Measurements from ENCODE around the gene FLNB. TPM values are rescaled to one million over a fixed set of nuclear protein-coding genes. Genes with fewer than 3 reads are reported as not detected.
A peak's percentile ranks its signal among the peaks of the same experiment; 100 is the strongest.

Gene FLNB
- total RNA-seq, 1 donor from 2014 or later = 103 TPM

- DNase-seq (ENCODE audit: low spot score, unreplicated experiment) = no peak
- H3K9me3 Mint-ChIP-seq (ENCODE audit: low read depth) = no peaks in the 10 kb centered on the region
- H3K27me3 Mint-ChIP-seq = no peaks in the 10 kb centered on the region
- no peak overlapping the region for H3K27ac Mint-ChIP-seq
- peaks cover 15% of the 10 kb centered on the region for H3K36me3 Mint-ChIP-seq (ENCODE audit: insufficient read depth)
- TF ChIP-seq, protein P1, sequence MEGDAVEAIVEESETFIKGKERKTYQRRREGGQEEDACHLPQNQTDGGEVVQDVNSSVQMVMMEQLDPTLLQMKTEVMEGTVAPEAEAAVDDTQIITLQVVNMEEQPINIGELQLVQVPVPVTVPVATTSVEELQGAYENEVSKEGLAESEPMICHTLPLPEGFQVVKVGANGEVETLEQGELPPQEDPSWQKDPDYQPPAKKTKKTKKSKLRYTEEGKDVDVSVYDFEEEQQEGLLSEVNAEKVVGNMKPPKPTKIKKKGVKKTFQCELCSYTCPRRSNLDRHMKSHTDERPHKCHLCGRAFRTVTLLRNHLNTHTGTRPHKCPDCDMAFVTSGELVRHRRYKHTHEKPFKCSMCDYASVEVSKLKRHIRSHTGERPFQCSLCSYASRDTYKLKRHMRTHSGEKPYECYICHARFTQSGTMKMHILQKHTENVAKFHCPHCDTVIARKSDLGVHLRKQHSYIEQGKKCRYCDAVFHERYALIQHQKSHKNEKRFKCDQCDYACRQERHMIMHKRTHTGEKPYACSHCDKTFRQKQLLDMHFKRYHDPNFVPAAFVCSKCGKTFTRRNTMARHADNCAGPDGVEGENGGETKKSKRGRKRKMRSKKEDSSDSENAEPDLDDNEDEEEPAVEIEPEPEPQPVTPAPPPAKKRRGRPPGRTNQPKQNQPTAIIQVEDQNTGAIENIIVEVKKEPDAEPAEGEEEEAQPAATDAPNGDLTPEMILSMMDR (IDR thresholded peaks at IDR 0.05; ENCODE audit: unreplicated experiment) = no peak
- H3K4me3 Mint-ChIP-seq (ENCODE audit: low read depth) = no peak overlapping the region
- H3K4me1 Mint-ChIP-seq (ENCODE audit: low read depth) = peaks cover 22% of the 10 kb centered on the region
These were observed 162.9 kb downstream of the FLNB start for GRCh38 chr3:58171126-58171525.

- DNase-seq (ENCODE audit: low spot score, unreplicated experiment) = no peak
- peaks cover 3% of the 10 kb centered on the region for H3K27me3 Mint-ChIP-seq
- peaks cover 21% of the 10 kb centered on the region for H3K4me1 Mint-ChIP-seq (ENCODE audit: low read depth)
- H3K36me3 Mint-ChIP-seq (ENCODE audit: insufficient read depth) = peaks cover 14% of the 10 kb centered on the region
- H3K4me3 Mint-ChIP-seq (ENCODE audit: low read depth) = no peak overlapping the region
- TF ChIP-seq, protein P1 (IDR thresholded peaks at IDR 0.05; ENCODE audit: unreplicated experiment) = no peak
- H3K27ac Mint-ChIP-seq = peak overlapping the region; percentile 43
- H3K9me3 Mint-ChIP-seq (ENCODE audit: low read depth) = no peaks in the 10 kb centered on the region
These were observed 164.9 kb downstream of the FLNB start for GRCh38 chr3:58173029-58173668.

DNA sequence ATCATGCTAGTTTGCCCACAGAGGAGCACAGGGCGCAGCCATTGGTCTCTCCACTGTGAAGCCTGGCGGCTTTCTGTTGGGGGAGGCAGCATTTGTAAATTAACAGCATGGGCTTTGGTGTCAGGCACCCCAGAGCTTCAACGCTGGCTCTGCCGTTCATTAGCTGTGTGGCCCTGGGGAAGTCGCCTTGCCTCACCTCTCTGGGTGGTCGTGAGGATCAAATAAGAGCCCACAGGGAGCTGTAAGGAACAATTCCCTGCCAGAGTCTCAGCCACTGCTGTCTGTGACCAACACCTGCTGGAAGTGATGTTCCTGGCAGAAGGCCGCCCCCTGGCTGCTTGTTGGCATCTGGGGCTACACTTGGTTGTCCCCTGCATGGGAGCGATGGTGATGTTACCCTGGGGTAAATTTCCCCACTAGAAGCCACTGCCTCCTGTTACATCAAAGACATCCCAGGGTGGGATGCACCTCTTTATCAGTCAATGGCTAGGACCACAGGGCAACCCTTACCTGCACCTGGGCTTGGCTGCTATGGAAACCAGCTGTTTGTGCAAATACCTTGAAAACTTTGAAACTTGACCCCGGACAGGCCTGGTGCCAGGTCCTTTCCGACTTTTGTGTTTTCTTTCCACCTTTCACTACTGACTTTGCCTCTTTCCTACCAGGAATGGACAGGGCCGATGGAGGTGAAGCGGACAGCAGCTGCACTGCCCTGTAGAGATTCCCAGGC, 165.6 kb downstream of the FLNB start:
- H3K27ac Mint-ChIP-seq = peak overlapping the region; percentile 67
- peaks cover 11% of the 10 kb centered on the region for H3K36me3 Mint-ChIP-seq (ENCODE audit: insufficient read depth)
- peak; percentile 26 for DNase-seq (ENCODE audit: low spot score, unreplicated experiment)
- TF ChIP-seq, protein P1 (IDR thresholded peaks at IDR 0.05; ENCODE audit: unreplicated experiment) = peak; percentile 46
- H3K27me3 Mint-ChIP-seq = peaks cover 8% of the 10 kb centered on the region
- H3K9me3 Mint-ChIP-seq (ENCODE audit: low read depth) = no peaks in the 10 kb centered on the region
- peaks cover 21% of the 10 kb centered on the region for H3K4me1 Mint-ChIP-seq (ENCODE audit: low read depth)
- H3K4me3 Mint-ChIP-seq (ENCODE audit: low read depth) = no peak overlapping the region

- no peak overlapping the region for H3K27ac Mint-ChIP-seq
- H3K27me3 Mint-ChIP-seq = peaks cover 8% of the 10 kb centered on the region
- peaks cover 21% of the 10 kb centered on the region for H3K4me1 Mint-ChIP-seq (ENCODE audit: low read depth)
- H3K4me3 Mint-ChIP-seq (ENCODE audit: low read depth) = no peak overlapping the region
- no peak for DNase-seq (ENCODE audit: low spot score, unreplicated experiment)
- TF ChIP-seq, protein P1 (IDR thresholded peaks at IDR 0.05; ENCODE audit: unreplicated experiment) = no peak
- no peaks in the 10 kb centered on the region for H3K9me3 Mint-ChIP-seq (ENCODE audit: low read depth)
- peaks cover 7% of the 10 kb centered on the region for H3K36me3 Mint-ChIP-seq (ENCODE audit: insufficient read depth)
These were observed 166.9 kb downstream of the FLNB start for GRCh38 chr3:58175187-58175436.

DNA sequence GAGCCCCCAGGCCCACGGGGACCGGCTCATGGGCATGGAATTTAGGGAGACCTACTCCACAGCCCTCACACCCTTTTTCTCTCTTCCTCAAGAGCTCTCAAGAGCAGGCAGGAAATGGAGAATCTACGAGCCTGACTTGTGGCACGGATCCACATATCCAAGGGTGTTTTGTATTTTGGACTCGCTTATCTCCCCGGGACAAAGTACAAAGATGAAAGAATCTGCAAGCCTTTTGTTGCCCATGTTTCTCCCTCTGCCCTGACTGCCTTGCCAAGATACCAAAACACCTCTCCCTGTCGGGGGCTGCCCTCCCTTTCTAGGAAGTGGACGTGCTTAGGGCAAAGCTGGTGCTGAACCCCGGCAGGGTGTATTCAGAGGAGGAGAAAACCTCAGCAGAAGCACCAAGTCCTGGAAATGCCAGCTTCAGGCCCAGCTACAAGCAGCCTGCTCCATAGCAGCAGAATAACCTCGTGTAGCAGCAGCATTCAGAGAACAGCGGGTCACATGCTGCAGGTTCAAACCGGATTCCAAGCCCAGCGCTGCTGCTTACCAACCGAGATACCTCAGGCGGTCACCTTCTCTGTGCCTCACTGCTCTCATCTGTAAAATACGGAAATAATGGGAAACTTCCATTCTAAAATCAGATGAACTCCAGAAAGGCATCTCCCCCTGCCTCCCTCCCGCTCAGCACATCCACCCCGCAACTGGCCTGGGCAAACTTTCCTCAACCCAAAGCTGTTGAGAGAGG, 167.4 kb downstream of the FLNB start:
- peaks cover 8% of the 10 kb centered on the region for H3K27me3 Mint-ChIP-seq
- H3K4me3 Mint-ChIP-seq (ENCODE audit: low read depth) = no peak overlapping the region

More for the DNA sequence above, 167.4 kb downstream of the FLNB start:
- Mint-ChIP-seq H3K36me3 (ENCODE audit: insufficient read depth) (peaks cover 6% of the 10 kb centered on the region), H3K27ac (peak overlapping the region; percentile 0), H3K4me1 (ENCODE audit: low read depth) (peaks cover 21% of the 10 kb centered on the region), H3K9me3 (ENCODE audit: low read depth) (no peaks in the 10 kb centered on the region)
- DNase-seq (ENCODE audit: low spot score, unreplicated experiment) = no peak
- TF ChIP-seq, protein P1 (IDR thresholded peaks at IDR 0.05; ENCODE audit: unreplicated experiment) = no peak

All from progenitor cell of endocrine pancreas (in vitro differentiated cells).